ENCODE results near the gene RNLS. TPM values are rescaled to one million over a fixed set of nuclear protein-coding genes. Genes with fewer than 3 reads are reported as not detected.

The RNLS gene
- total and polyA plus RNA-seq, 2 of the 8 experiments (the other 6 are each of a cell fraction or from before 2014, with no cell fraction given), result 7.5 to 12.7 TPM

DNA sequence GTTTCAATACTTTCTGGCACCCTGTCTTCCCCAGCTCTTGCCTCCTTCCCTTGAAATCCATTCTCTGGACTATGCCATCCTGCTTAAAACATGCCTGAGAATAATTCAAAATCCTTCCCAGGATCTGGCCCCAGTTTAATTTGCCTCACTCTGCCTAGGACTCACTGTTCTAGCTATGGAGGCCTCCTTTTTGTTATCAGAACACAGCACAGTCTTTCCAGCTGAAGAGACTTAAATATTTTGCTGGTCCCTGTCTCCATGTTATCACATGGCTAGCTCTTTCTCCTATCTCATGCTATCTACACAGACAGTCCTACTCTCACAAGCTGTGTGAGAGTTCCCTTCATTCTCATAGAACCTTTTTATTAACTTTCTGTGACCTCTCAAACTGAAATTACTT, 194.8 kb downstream of the RNLS start:
- no peak overlapping the region for H3K4ac ChIP-seq (replicated peaks; ENCODE audit: insufficient read length, low read depth, low read length)
- ChIA-PET POLR2A (ENCODE audit: partially characterized antibody) (no interaction called here), CTCF (ENCODE audit: partially characterized antibody) (interaction anchor here (0.6 to 4.8 kb wide), 25 partner anchors 12 to 592 kb away, joined by 3 to 25 read pairs (median 4); partner anchors contain the start of genes ATAD1, KLLN and PTEN)
- no peak overlapping the region for H2BK20ac ChIP-seq (ENCODE audit: low read length)
- H3K79me1 ChIP-seq (ENCODE audit: low read depth, low read length), result no peaks in the 10 kb centered on the region
- H4K91ac ChIP-seq (replicated peaks; ENCODE audit: insufficient read length, low read length), result no peak overlapping the region
- H3K4me3 ChIP-seq (ENCODE audit: extremely low read depth in 1 of 4, insufficient read depth in 2 of 4, low read depth in 3 of 4, low read length in 4 of 4), result no peak overlapping the region
- H3K4me2 ChIP-seq (ENCODE audit: insufficient read depth in 1 of 2, low read depth in 2 of 2, low read length in 2 of 2), result no peak overlapping the region
- no peak overlapping the region for H2BK12ac ChIP-seq (ENCODE audit: low read depth, low read length)
- H3K27me3 ChIP-seq (replicated peaks in 1 of 4; ENCODE audit: control insufficient read depth in 3 of 4, extremely low read depth in 1 of 4, insufficient read depth in 3 of 4, low read length in 3 of 4), result no peaks in the 10 kb centered on the region
- no peak overlapping the region for H4K8ac ChIP-seq (ENCODE audit: extremely low read depth, insufficient read depth, low read length)
- no peak overlapping the region for H3K9ac ChIP-seq (replicated peaks in 1 of 4; ENCODE audit: extremely low read depth in 1 of 4, low read depth in 3 of 4, low read length in 3 of 4)
- H3K27ac ChIP-seq (ENCODE audit: low read depth, low read length), result no peak overlapping the region
- H3K14ac ChIP-seq (ENCODE audit: insufficient read length), result no peak overlapping the region
- no peak for FAIRE-seq
- no peak overlapping the region for H2BK120ac ChIP-seq (replicated peaks; ENCODE audit: low read depth, low read length)
- H4K5ac ChIP-seq (ENCODE audit: insufficient read length, low read depth, low read length), result no peak overlapping the region
- no peak for DNase-seq (ENCODE audit: low read depth in 1 of 2, low spot score in 2 of 2)
- no peaks in the 10 kb centered on the region for H3K36me3 ChIP-seq (ENCODE audit: control insufficient read depth in 2 of 4, insufficient read depth in 4 of 4, low read length in 3 of 4)
- H3K23me2 ChIP-seq (ENCODE audit: low read depth, low read length), result no peaks in the 10 kb centered on the region
- H3K56ac ChIP-seq (replicated peaks; ENCODE audit: insufficient read length, low read depth, low read length), result no peak overlapping the region
- H3K4me1 ChIP-seq (replicated peaks in 1 of 4; ENCODE audit: control insufficient read depth in 3 of 4, insufficient read depth in 4 of 4, low read length in 3 of 4), result peaks cover 0 to 2% (median 0%) of the 10 kb centered on the region in 4 experiments; a peak in 1 of 7 replicates
- H2AK5ac ChIP-seq (ENCODE audit: low read depth, low read length), result no peak overlapping the region
- no peak overlapping the region for H2BK5ac ChIP-seq (ENCODE audit: low read depth, low read length)
- no peak overlapping the region for H3K18ac ChIP-seq (ENCODE audit: extremely low read depth, low read length)
- no peak overlapping the region for H2BK15ac ChIP-seq (ENCODE audit: low read length)
- no peak overlapping the region for H3K23ac ChIP-seq (ENCODE audit: insufficient read length)
- no peaks in the 10 kb centered on the region for H4K20me1 ChIP-seq (replicated peaks in 1 of 2; ENCODE audit: control insufficient read depth in 1 of 2, insufficient read depth in 2 of 2, low read length in 2 of 2)
- no peaks in the 10 kb centered on the region for H3K9me3 ChIP-seq (ENCODE audit: insufficient read depth in 2 of 2, low read depth in 1 of 2, low read length in 1 of 2)
- H2AFZ ChIP-seq (ENCODE audit: low read length), result no peak overlapping the region
- H3K79me2 ChIP-seq (ENCODE audit: control insufficient read depth in 1 of 2, insufficient read depth in 2 of 2, low read length in 2 of 2), result no peaks in the 10 kb centered on the region
- TF ChIP-seq BCL11A (IDR thresholded peaks at IDR 0.05; ENCODE audit: low read depth in 2 of 2, low read length in 2 of 2) (no peak), SIX5 (IDR thresholded peaks at IDR 0.05; ENCODE audit: low read depth, low read length) (no peak), RBBP5 (IDR thresholded peaks at IDR 0.05; ENCODE audit: borderline replicate concordance, low read depth, low read length) (no peak), RFX5 (IDR thresholded peaks at IDR 0.05; ENCODE audit: borderline replicate concordance, low read depth, low read length) (no peak), CEBPB (IDR thresholded peaks at IDR 0.05; ENCODE audit: low read depth, low read length) (no peak)
- TF ChIP-seq, protein P1, sequence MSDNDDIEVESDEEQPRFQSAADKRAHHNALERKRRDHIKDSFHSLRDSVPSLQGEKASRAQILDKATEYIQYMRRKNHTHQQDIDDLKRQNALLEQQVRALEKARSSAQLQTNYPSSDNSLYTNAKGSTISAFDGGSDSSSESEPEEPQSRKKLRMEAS (IDR thresholded peaks at IDR 0.05), result no peak
